ENCODE measurements around the gene CDH24.

The CDH24 gene

DNA sequence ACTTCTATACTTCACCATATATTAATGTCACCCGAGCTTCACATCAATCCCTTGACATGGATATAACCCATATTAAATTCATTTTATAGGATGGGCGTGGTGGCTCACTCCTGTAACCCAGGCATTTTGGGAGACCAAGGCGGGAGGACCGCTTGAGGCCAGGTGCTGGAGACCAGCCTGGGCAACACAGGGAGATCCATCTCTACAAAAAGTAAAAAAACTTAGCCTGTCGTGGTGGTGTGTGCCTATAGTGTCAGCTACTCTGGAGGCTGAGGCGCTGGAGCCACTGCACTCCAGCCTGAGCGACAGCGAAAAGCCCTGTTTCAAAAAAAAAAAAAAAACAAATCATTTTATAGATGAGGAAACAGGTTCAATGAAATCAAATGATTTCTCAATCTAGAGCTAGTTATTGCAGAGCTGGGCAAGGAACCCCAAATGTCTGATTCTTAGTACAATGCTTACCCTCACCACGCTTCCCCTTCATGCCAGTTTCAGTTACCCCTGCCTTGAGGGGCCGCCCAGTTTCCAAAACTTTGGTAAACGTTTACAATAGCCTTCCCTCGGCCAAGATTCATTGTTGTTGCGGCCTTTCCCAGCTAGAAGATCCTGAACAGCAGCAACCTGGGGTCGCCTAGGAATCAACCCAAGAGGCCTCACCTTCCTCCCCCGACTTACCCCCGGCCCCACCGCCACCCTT lies 23.4 kb downstream of the CDH24 start:
- Histone ChIP-seq H3K27me3 (ENCODE audit: insufficient read depth, poor library complexity, severe bottlenecking) (no peaks in the 10 kb centered on the region), H3K27ac (replicated peaks) (peak overlapping the region; percentile 87), H3K4me3 (replicated peaks; ENCODE audit: insufficient read depth, low read length) (peak overlapping the region; percentile 77)
- TF ChIP-seq GABPA (IDR thresholded peaks at IDR 0.05; ENCODE audit: low read depth) (no peak), POLR2AphosphoS5 (IDR thresholded peaks at IDR 0.05; ENCODE audit: low read depth) (no peak), SPI1 (IDR thresholded peaks at IDR 0.05; ENCODE audit: borderline replicate concordance, low read depth) (no peak)
- TF ChIP-seq, protein P1, sequence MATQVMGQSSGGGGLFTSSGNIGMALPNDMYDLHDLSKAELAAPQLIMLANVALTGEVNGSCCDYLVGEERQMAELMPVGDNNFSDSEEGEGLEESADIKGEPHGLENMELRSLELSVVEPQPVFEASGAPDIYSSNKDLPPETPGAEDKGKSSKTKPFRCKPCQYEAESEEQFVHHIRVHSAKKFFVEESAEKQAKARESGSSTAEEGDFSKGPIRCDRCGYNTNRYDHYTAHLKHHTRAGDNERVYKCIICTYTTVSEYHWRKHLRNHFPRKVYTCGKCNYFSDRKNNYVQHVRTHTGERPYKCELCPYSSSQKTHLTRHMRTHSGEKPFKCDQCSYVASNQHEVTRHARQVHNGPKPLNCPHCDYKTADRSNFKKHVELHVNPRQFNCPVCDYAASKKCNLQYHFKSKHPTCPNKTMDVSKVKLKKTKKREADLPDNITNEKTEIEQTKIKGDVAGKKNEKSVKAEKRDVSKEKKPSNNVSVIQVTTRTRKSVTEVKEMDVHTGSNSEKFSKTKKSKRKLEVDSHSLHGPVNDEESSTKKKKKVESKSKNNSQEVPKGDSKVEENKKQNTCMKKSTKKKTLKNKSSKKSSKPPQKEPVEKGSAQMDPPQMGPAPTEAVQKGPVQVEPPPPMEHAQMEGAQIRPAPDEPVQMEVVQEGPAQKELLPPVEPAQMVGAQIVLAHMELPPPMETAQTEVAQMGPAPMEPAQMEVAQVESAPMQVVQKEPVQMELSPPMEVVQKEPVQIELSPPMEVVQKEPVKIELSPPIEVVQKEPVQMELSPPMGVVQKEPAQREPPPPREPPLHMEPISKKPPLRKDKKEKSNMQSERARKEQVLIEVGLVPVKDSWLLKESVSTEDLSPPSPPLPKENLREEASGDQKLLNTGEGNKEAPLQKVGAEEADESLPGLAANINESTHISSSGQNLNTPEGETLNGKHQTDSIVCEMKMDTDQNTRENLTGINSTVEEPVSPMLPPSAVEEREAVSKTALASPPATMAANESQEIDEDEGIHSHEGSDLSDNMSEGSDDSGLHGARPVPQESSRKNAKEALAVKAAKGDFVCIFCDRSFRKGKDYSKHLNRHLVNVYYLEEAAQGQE (IDR thresholded peaks at IDR 0.05; ENCODE audit: insufficient replicate concordance, low read depth), result no peak
- TF ChIP-seq, protein P2, sequence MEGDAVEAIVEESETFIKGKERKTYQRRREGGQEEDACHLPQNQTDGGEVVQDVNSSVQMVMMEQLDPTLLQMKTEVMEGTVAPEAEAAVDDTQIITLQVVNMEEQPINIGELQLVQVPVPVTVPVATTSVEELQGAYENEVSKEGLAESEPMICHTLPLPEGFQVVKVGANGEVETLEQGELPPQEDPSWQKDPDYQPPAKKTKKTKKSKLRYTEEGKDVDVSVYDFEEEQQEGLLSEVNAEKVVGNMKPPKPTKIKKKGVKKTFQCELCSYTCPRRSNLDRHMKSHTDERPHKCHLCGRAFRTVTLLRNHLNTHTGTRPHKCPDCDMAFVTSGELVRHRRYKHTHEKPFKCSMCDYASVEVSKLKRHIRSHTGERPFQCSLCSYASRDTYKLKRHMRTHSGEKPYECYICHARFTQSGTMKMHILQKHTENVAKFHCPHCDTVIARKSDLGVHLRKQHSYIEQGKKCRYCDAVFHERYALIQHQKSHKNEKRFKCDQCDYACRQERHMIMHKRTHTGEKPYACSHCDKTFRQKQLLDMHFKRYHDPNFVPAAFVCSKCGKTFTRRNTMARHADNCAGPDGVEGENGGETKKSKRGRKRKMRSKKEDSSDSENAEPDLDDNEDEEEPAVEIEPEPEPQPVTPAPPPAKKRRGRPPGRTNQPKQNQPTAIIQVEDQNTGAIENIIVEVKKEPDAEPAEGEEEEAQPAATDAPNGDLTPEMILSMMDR (IDR thresholded peaks at IDR 0.05; ENCODE audit: insufficient read depth, low read length), result no peak
- no peak for DNase-seq (ENCODE audit: low read depth in 1 of 2, low spot score in 1 of 2)

DNA sequence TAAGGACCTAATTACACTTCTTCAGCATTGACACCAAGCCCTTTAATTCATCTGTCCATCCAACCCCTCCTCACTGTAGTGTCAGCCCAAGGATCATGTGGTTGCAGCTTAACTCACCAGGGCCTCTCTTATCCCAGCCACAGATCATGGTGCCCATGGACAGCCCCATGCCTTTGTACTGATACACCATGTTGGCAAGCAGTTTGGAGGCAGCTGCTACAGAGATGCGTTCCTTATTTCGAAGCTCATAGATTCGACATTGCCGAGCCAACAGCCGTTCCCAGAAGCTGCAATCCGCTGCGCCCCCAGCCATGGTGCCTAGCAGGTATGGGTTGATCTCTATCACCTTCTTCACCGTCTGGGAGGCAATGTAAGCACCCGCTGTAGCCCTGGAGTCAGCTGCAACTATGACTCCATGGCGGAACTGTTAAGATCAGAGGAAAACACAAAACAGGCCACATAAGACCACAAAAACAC lies 24.0 kb downstream of the CDH24 start:
- TF ChIP-seq, protein P1 (IDR thresholded peaks at IDR 0.05; ENCODE audit: insufficient replicate concordance, low read depth), result no peak
- TF ChIP-seq SPI1 (IDR thresholded peaks at IDR 0.05; ENCODE audit: borderline replicate concordance, low read depth), result no peak
- TF ChIP-seq GABPA (IDR thresholded peaks at IDR 0.05; ENCODE audit: low read depth), result no peak
- no peak for TF ChIP-seq POLR2AphosphoS5 (IDR thresholded peaks at IDR 0.05; ENCODE audit: low read depth)
- TF ChIP-seq, protein P2 (IDR thresholded peaks at IDR 0.05; ENCODE audit: insufficient read depth, low read length), result no peak
- Histone ChIP-seq H3K4me3 (replicated peaks; ENCODE audit: insufficient read depth, low read length) (no peak overlapping the region; the same call in 1 of the 2 replicates), H3K27ac (replicated peaks) (no peak overlapping the region), H3K27me3 (ENCODE audit: insufficient read depth, poor library complexity, severe bottlenecking) (no peaks in the 10 kb centered on the region)
- DNase-seq (ENCODE audit: low read depth in 1 of 2, low spot score in 1 of 2), result no peak

DNA sequence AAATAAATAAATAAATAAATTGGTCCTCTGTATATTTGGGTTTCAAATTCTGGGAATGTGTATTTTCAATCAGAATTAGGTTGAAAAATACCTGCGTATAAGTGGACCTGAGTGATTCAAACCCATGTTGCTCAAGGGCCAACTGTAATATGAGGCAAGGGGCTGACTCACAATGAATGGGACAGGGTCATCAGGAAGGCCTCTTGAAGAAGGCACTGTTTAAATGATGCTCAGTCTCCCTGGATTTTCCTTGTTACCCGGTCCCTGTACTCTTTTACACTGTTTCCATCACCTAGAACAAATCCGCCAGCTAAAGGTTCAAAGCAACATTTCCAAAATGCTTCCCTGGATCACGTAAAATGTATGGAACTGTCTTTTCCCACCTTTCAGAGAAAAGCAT lies 26.4 kb downstream of the CDH24 start:
- DNase-seq (ENCODE audit: low read depth in 1 of 2, low spot score in 1 of 2), result no peak
- no peak for TF ChIP-seq POLR2AphosphoS5 (IDR thresholded peaks at IDR 0.05; ENCODE audit: low read depth)
- TF ChIP-seq, protein P1 (IDR thresholded peaks at IDR 0.05; ENCODE audit: insufficient replicate concordance, low read depth), result no peak
- no peak for TF ChIP-seq GABPA (IDR thresholded peaks at IDR 0.05; ENCODE audit: low read depth)
- TF ChIP-seq, protein P2 (IDR thresholded peaks at IDR 0.05; ENCODE audit: insufficient read depth, low read length), result no peak
- Histone ChIP-seq H3K27me3 (ENCODE audit: insufficient read depth, poor library complexity, severe bottlenecking) (no peaks in the 10 kb centered on the region), H3K27ac (replicated peaks) (no peak overlapping the region), H3K4me3 (replicated peaks; ENCODE audit: insufficient read depth, low read length) (no peak overlapping the region)

Data from HL-60 (cell line).